ENCODE measurements around the gene TEKTIP1.

Gene TEKTIP1

GRCh38 chr19:3547767-3548282, 8.9 kb downstream of the TEKTIP1 start:
- no peak overlapping the region for H3K27ac Mint-ChIP-seq
- H3K9me3 Mint-ChIP-seq: no peaks in the 10 kb centered on the region
- H3K27me3 Mint-ChIP-seq (ENCODE audit: low read depth): no peaks in the 10 kb centered on the region
- H3K4me3 Mint-ChIP-seq: no peak overlapping the region
- H3K4me1 Mint-ChIP-seq (ENCODE audit: low read depth): peaks cover 7% of the 10 kb centered on the region
- peaks cover 9% of the 10 kb centered on the region for H3K36me3 Mint-ChIP-seq (ENCODE audit: low read depth)

GRCh38 chr19:3548606-3549005, 9.6 kb downstream of the TEKTIP1 start:
- Mint-ChIP-seq H3K27ac (no peak overlapping the region), H3K27me3 (ENCODE audit: low read depth) (no peaks in the 10 kb centered on the region), H3K4me3 (no peak overlapping the region), H3K9me3 (no peaks in the 10 kb centered on the region), H3K36me3 (ENCODE audit: low read depth) (peaks cover 9% of the 10 kb centered on the region), H3K4me1 (ENCODE audit: low read depth) (peaks cover 11% of the 10 kb centered on the region)

GRCh38 chr19:3549816-3550215, 10.8 kb downstream of the TEKTIP1 start:
- Mint-ChIP-seq H3K27ac (no peak overlapping the region), H3K4me1 (ENCODE audit: low read depth) (peaks cover 18% of the 10 kb centered on the region), H3K9me3 (no peaks in the 10 kb centered on the region), H3K36me3 (ENCODE audit: low read depth) (peaks cover 13% of the 10 kb centered on the region), H3K4me3 (no peak overlapping the region), H3K27me3 (ENCODE audit: low read depth) (no peaks in the 10 kb centered on the region)

DNA sequence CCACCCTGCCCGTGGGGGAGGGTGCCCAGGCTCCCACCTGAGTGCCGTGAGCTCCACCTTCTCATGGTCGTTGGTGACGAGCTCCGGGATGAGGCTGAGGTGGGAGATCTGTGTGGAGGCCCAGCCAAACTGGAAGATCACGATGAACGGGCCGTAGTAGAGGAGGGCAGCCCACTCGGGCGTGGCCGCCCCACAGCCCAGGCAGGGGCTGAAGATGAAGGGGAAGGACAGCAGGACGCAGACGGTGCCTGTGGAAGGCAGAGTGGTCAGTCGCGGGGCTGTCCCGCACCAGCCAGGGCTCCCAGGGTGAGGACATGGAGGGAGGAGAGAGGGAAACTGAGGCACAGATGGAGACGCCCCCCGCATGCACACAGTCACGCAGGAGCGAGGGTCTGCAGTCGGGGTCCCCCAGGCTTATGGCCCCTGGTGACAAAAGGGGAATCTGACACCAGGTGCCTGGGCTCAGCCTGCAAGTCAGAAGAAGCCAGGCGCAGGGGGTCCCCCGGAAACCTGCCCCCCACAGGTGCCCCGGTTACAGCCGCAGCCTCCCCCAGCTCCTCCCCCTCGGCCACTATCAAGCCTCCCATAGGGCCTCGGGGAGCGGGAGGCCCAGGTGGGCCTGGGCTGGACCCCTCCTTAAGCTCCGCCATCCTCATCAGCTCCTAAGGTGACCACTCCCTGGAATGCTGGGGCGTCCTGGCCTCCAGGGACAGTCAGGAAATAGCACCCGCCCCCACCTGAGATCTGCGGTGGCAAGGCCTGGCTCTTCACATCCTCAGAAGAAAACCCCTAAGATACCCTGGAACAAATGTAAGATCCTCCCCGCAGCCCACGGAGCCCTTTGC, 12.2 kb downstream of the TEKTIP1 start:
- Mint-ChIP-seq H3K27me3 (ENCODE audit: low read depth) (no peaks in the 10 kb centered on the region), H3K9me3 (no peaks in the 10 kb centered on the region), H3K4me3 (no peak overlapping the region), H3K27ac (peak overlapping the region; percentile 8), H3K4me1 (ENCODE audit: low read depth) (peaks cover 23% of the 10 kb centered on the region), H3K36me3 (ENCODE audit: low read depth) (peaks cover 4% of the 10 kb centered on the region)

DNA sequence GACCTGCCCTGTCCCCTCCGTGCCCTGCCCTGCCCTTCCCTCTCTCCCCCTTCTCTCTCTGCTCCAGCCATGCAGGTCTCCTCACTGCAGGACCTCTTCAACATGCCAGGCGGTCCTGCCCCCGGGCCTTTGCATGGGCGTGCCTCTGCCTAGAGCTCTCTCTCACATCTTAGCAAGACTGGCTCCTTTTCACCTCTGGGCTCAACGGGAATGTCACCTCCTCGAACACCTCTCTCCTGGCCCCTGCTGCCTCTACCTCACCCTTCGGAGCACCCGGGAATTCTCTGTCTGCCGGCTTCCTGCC, 12.8 kb downstream of the TEKTIP1 start:
- peak overlapping the region; percentile 8 for H3K27ac Mint-ChIP-seq
- no peak overlapping the region for H3K4me3 Mint-ChIP-seq

DNA sequence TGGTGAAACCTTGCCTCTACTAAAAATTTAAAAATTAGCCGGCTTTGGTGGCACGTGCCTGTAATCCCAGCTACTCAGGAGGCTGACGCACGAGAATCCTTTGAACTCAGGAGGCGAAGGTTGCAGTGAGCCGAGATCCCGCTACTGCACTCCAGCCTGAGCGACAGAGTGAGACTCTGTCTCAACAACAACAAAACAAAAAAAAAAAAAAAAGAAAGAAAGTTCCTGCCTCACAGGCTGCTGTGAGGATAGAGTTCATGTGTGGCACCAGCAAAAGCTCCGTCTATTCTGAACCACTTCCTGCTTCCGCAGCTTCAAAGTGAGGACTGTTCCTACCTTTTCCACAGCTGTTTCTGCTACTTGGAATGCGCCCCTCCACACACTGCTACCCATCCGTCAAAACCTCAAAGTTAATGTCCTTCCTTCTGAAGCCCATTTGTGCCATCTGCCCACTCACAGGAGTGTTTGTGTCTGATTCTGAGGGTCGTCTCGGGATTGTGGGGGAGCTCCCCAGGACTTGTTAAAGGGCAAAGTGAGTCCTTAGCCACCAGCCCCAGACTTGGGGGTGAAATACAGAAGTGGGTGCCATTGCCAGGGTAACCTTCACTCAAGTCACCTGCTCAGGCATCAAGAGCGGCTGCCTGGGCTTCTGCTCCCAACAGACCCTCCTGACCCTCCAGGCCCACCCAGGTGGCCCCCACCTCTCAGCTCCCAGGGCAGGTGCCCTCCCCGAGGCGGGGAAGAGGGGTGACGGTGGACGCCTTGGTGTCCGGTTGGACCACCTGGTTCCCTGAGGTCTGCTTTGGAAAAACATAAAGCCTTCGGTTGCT, 15.5 kb downstream of the TEKTIP1 start:
- H3K4me1 Mint-ChIP-seq (ENCODE audit: low read depth): peaks cover 34% of the 10 kb centered on the region
- H3K27ac Mint-ChIP-seq: peak overlapping the region; percentile 89
- H3K36me3 Mint-ChIP-seq (ENCODE audit: low read depth): peaks cover 6% of the 10 kb centered on the region
- no peaks in the 10 kb centered on the region for H3K9me3 Mint-ChIP-seq
- H3K27me3 Mint-ChIP-seq (ENCODE audit: low read depth): no peaks in the 10 kb centered on the region
- peak overlapping the region; percentile 75 for H3K4me3 Mint-ChIP-seq

More for the DNA sequence above, 12.8 kb downstream of the TEKTIP1 start:
- H3K27me3 Mint-ChIP-seq (ENCODE audit: low read depth): no peaks in the 10 kb centered on the region
- peaks cover 29% of the 10 kb centered on the region for H3K4me1 Mint-ChIP-seq (ENCODE audit: low read depth)
- peaks cover 5% of the 10 kb centered on the region for H3K36me3 Mint-ChIP-seq (ENCODE audit: low read depth)
- no peaks in the 10 kb centered on the region for H3K9me3 Mint-ChIP-seq

DNA sequence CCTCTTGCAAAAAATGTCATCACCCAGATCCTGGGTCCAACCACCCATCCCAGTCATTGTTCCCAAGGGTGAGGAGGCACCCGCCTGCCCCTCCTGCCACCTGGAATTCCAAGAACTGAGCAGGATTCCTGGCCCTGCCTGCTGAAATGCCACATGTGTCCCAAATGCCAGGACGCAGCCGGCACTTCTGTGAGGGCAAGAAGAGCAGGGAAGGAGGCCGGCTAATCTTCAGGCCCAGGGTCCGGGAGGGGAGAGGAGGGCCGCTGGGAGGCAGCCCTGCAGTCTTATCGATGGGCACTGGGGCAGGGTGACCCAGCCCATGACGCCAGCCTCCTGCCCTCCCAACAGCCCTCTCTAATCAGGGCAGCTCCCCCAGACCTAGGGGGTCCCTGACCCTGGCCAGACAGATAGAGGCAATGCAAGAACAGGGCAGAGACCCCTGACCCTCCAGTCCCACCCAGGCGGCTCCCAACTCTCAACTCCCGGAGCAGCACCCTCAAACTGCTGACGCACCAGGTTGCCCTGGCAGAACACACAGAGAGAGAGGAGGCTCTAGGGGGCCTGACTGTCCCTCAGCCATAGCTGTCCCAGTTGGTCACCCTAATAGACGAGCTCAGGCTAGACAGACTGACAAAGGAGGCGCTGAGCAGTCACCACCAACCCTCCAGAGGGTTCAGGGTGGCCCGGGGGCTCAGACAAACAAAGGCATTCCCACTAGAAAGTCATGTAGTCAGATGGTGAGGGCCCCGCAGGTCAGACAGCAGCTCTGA, 16.9 kb downstream of the TEKTIP1 start:
- H3K4me1 Mint-ChIP-seq (ENCODE audit: low read depth): peaks cover 34% of the 10 kb centered on the region
- peaks cover 6% of the 10 kb centered on the region for H3K36me3 Mint-ChIP-seq (ENCODE audit: low read depth)
- H3K9me3 Mint-ChIP-seq: no peaks in the 10 kb centered on the region
- H3K27ac Mint-ChIP-seq: peak overlapping the region; percentile 95
- H3K4me3 Mint-ChIP-seq: peak overlapping the region; percentile 99
- no peaks in the 10 kb centered on the region for H3K27me3 Mint-ChIP-seq (ENCODE audit: low read depth)

GRCh38 chr19:3556423-3556977, 17.5 kb downstream of the TEKTIP1 start:
- Mint-ChIP-seq H3K4me1 (ENCODE audit: low read depth) (peaks cover 34% of the 10 kb centered on the region), H3K4me3 (peak overlapping the region; percentile 99), H3K36me3 (ENCODE audit: low read depth) (peaks cover 6% of the 10 kb centered on the region), H3K9me3 (no peaks in the 10 kb centered on the region), H3K27me3 (ENCODE audit: low read depth) (no peaks in the 10 kb centered on the region), H3K27ac (peak overlapping the region; percentile 95)

DNA sequence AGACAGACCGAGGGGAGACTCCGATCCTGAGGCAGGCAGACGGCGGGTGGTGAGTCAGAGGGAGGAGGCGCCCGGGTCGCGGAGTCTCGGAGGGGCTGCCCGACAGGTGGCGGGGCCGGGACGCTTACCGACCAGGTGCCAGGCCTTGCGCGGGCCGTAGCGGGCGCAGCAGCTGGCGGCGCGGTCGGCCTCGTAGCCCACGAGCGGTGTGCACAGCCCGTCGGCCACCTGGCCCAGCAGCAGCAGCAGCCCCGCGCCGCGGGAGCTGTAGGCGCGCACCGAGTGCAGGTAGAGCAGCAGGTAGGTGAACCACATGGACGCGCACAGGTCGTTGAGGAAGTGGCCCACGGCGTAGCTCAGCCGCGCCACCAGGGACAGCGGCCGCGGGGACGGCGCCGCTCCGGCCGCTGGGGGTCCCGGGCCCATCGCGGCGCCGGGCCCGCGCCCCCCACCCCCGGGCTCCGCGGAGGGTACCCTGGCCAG, 18.0 kb downstream of the TEKTIP1 start:
- Mint-ChIP-seq H3K27ac (peak overlapping the region; percentile 95), H3K36me3 (ENCODE audit: low read depth) (peaks cover 6% of the 10 kb centered on the region), H3K4me3 (peak overlapping the region; percentile 99), H3K9me3 (no peaks in the 10 kb centered on the region), H3K4me1 (ENCODE audit: low read depth) (peaks cover 34% of the 10 kb centered on the region), H3K27me3 (ENCODE audit: low read depth) (no peaks in the 10 kb centered on the region)

DNA sequence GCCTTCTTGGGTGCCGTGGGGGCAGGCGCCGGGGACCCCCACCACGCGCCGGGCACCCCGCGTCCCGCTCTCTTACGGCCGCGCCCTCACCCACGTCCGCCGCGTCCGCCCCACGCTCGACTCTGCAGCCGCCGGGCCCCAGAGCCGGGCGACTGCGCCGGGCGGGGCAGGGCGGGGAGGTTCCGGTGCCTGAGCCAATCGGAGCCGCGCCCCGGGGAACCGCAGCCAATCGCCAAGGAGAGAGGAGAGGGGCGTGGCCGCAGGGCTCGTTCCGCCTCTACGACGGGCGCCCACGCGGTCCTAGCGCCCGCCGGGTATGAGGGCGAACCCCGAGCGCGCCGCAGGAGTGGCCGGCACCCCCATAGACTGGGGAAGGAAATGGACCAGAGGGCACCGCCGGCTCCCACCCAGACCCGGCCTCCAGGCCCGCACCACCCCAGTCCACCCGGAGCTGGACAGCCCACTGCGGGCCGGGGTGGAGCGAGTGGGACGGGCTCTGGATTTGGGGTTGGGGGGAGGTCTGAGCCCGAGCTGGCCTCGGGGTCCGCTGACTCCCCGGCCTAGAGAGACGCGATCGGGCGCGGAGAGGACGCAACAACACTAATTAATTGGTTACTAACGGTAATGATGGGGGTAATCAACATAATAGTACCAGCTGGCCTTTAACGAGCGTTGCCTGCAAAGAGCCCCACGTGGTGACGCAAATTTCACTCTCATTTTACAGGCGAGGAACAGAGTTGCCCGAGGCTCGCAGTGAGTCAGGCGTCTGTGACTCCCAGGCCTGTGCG, 18.7 kb downstream of the TEKTIP1 start, which contains the start of gene MFSD12:
MFSD12 (minus strand) TSS at position 126 of the 788 bp plus-strand sequence. CDS start 183 bp downstream, outside the sequence.
- H3K4me1 Mint-ChIP-seq (ENCODE audit: low read depth): peaks cover 34% of the 10 kb centered on the region
- H3K36me3 Mint-ChIP-seq (ENCODE audit: low read depth): peaks cover 6% of the 10 kb centered on the region
- H3K9me3 Mint-ChIP-seq: no peaks in the 10 kb centered on the region

DNA sequence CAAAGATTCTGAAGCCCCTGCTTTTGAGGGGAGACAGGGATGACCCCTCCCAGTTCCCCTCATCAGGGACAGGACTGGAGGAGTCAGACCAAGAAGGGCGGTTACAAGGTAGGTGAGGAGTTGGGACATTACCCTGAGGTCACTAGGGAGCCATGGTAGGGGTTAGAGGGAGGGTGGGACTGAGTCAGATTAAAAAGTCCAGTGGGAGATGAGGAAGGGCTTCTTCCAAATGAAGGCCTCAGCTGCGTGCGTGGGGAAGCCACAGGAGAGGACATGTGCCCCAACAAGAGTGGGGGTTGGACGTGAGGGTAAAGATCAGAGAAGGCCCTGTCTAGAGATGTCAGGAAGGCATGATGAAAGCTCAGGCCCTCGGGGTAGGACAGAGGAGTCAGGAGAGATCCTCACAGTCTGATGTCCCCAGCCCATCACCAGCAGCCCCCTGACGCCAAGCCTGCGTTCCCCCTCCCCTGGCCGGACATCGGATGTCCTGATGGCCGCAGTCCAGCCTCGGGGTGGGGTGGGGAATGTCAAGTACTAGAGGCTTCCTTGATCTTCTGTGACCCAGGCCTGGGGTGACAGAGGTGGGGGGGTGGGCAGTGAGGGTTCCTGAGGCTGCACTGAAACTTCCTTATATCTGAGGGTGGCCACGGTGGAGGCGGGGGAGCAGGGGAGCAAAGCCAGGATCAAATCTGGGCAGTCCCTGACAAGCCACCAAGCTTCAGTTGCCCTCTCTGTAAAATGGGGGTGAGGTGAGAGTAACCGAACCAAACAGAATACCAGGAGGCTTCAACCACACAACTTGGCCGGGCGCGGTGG, 24.9 kb downstream of the TEKTIP1 start:
- Mint-ChIP-seq H3K4me1 (ENCODE audit: low read depth) (no peaks in the 10 kb centered on the region), H3K4me3 (no peak overlapping the region), H3K27ac (no peak overlapping the region), H3K9me3 (no peaks in the 10 kb centered on the region), H3K36me3 (ENCODE audit: low read depth) (no peaks in the 10 kb centered on the region), H3K27me3 (ENCODE audit: low read depth) (no peaks in the 10 kb centered on the region)

More for the DNA sequence above, 18.7 kb downstream of the TEKTIP1 start, which contains the start of gene MFSD12:
- Mint-ChIP-seq H3K27ac (peak within 1 kb of the TSS; percentile 95), H3K4me3 (peak within 1 kb of the TSS; percentile 99), H3K27me3 (ENCODE audit: low read depth) (no peaks in the 10 kb centered on the region)

GRCh38 chr19:3565139-3565538, 26.2 kb downstream of the TEKTIP1 start:
- Mint-ChIP-seq H3K4me3 (no peak overlapping the region), H3K9me3 (no peaks in the 10 kb centered on the region), H3K4me1 (ENCODE audit: low read depth) (no peaks in the 10 kb centered on the region), H3K27me3 (ENCODE audit: low read depth) (no peaks in the 10 kb centered on the region), H3K27ac (no peak overlapping the region), H3K36me3 (ENCODE audit: low read depth) (no peaks in the 10 kb centered on the region)

Data from T-helper 1 cell treated with Interleukin-12 subunit alpha and Interleukin-12 subunit beta and Interleukin-4 antibody, amounts not matched to agents 30 μg/mL and 1 μg/mL, for 36 hours (primary cell).